DMS153 treated with DMSO at 0.1 percent for 48 hours (cell line): Measurements from ENCODE around the gene ADCY6.

ENCODE experiments used
- DNase-seq: peaks from one replicate; lab custom pipeline; 2025; ENCODE audit not compliant: unreplicated experiment; lab: John Stamatoyannopoulos, UW

ADCY6 gene

DNA sequence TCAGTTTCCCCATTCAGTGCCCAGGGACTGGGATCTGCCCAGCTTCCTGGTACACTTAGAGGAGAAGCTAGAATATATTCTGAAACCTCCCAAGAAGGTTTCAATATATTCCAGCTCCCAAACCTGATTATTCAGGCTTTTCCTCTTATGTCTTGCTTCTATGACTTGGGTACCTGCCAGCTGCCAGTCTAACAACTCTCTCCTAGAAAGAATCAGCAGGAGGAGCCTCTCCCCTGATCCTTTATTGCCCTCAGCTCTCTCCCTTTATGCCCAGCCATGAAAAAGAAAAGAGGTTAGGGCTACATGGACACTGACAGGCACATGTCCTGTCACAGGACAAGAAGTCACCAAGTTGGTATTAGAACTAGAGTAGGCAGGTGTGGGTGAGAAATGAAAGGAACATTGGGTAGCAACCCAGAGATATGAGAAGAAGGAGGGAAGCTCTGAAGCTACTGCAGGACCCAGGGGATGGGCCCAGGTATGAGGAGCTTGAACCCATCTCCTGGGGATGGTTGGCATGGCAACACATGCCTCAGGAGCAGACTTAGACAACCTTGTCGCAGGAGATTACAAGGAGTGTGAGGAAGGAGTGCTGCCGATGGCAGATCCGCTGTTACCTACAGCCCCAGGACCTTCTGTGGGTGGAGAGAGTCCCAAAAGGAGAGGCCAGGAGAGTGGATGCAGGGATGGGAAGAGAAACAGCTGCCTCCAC lies 27.4 kb upstream of the ADCY6 start:
- no peak for DNase-seq

DNA sequence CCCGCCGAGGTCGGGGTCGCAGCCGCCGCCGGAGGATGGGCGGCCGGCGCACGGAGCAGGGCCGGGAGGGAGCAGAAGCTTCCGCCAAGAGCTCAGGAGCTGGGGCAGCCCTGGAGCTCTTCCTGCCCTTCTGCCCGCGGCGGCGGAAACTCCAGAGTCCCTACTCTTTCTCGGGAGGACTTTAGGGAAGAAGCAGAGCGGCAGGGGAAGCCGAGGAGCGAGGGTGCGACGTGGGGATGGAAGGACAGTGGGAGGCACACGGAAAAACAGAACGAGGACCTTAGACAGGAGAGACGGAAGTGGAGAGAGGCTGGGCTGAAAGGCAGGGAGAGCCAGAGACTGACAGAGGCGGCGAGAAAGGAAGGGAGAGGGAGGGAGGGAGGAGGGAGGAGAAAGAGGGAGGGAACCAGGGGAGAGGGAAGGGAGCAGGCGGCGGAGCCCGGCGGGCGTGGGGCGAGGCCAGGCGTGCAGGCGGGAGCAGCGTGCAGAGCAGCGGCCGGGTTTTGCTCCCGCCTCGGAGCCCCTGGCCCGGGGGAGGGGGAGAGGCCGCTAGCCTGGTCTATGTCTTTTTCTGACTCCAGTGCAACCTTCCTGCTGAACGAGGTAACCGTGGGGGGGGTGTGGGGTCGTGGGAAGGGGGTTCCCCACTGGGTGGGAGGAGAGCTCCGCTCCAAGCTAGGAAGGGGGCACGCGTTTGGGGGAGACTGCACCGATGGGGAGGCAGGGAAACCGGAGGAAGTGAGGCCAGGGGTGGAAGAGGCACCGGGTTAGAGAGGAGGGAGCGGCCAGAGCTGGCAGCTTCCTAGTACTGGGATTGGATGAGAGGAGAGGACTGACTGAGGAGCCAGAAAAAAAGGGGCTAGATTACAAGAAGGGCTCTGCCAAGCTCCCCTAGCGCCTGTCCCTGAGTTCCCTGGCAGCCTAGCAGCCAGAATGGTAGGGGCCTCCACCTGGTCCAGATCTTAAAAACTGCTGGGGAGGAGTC lies 26.5 kb upstream of the ADCY6 start:
- peak; percentile 83 for DNase-seq

DNA sequence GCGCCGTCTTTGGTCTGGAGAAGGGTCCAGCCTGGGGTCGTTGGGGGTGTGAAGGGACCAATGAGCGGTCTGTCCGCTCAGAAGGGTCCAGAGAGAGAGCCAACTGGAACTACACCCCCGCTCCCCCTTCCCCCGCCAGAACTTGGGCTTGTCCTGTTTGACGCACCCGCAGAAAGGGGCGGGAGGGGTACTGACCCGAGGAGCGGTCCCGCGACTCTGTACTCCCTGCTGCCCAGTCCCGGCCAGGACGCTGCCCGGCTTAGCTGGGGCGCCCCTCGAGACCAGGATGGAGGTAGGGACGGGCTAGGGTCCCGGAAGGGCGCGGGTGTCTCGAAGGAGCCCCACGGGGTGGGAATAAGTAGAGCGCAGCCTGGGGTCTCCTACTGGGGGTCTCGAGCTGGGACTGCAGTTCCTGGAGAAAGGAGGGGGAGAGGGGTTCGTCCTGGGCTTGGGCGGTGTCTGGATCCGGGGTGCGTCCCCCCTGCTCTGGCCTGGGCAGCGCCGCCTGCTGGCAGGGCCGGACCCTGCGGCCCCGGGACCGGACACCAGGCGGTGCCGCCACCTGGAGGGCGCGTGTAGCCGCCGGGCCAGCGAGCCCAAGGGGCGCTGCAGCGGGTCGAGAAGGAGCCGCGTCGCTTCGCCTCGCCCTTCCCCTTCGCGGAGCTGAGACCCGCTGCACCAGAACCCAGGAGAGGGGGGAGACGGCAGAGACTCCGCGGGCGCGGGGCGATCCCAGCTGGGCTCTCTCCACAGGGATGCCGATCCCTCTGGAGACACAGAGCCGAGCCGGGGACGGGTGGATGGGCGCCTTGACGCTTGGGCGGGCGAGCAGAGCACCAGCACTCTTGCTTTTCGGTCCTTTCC lies 25.6 kb upstream of the ADCY6 start:
- no peak for DNase-seq

DNA sequence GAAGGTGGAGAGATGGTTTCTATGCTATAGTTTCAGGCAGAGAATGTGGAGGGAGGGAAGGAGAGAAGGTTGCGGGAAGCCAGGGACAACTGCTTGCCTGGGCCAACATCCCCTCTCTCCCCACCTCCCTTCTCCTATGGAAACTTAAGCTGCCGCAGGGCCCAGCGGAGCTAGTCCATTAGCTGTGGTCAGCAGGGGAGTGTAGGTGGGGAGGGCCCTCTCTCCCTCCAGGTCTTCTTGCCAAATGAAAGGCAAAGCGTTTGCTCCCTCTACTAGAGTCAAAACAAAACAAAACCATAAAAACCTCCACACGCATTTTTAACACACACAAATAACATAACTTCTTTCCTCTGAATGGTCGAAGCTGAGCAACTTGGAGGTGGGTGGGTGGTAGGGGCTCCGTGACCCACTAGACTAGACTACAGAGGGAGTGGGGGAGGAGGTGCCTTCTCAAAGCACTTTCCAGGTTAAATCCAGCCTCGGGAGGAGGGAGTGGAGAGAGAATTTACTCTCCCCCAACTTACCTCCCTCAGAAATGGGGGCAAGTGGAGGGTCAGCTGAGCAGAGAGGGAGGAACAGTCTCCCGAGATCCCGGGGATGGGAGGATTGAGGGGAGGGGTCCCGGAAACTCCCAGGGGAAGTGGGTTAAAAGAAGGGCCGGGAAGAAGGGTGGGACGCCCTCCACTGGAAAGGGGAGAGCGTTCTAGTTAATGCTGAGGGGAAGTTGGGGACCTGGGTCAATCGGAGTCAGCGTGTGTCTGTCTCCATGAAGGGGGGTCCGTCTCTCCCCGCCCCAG lies 24.8 kb upstream of the ADCY6 start:
- DNase-seq: no peak

DNA sequence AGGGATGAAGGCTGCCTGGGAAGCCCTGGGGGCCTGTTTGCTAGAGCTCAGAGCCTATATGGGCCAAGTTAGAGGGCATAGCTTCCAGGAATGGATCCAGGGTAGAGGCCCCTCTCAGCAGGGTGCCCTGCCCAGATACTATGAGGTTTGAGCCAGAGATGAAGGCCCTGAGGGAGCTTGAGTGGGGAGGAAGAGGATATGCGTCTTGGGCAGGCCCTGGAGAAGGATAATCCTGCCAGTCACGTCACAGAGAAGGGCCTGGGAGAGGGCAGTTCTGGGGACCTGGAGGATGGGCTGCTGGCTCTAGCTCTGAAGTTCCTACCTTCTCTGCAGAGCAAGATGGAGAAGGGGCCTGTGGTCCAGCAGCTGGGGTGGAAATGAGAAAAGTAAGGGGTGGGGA lies 23.5 kb upstream of the ADCY6 start:
- DNase-seq: no peak

DNA sequence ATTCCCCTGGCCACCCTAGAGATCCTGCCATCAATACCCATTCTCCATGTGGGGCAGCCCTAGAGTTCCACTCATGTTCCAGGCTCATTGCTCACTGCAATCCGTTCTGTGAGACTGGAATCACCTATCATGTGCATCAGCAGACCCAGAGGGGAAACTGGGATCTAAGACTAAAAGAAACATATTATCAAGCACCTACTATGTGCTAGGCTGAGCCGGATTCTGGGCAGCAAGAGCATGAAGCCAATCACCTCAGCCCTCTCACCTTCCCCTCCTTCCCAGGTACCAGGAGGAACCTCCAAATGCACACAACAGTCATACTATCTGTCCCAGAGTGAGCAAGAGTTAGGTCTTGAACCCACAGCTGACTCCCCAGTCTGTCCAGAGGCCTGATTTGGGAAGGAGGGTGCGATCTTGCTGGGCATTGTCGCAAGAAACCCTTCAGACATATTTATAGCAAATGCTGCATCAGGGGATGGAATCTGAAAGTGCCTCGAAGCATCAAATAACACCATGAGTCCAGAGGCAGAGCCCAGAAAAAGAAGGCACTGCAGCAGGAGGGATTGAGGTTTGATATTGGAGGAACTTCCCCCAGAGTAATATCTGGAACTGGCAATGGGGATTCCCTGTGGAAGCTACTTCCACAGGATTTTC lies 22.7 kb upstream of the ADCY6 start:
- no peak for DNase-seq

DNA sequence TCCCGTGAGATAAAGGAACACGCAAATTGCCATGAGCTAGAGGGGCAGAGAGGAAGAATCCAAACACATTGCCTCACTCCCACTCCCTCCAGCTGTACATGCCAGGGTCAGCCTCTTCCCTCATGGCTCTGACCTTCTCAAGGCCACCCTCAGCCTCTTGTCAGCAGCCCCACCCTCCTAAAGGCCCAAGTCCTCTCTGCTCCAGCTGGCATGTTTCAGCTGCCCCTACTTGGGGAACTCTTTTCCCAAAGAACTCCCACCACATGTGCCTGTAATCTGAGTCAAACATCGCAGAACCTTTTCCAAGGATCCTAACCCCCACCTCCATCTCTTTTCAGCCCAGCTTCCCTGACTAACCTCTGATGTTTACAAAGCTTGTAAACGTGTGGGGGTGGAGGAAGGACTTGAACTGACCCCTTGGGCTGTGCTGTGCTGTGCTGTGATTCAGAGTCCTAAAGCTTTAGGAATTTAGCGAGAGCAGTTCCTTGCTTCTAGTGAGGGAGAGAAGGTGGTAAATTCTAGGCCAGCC lies 22.1 kb upstream of the ADCY6 start:
- no peak for DNase-seq

DNA sequence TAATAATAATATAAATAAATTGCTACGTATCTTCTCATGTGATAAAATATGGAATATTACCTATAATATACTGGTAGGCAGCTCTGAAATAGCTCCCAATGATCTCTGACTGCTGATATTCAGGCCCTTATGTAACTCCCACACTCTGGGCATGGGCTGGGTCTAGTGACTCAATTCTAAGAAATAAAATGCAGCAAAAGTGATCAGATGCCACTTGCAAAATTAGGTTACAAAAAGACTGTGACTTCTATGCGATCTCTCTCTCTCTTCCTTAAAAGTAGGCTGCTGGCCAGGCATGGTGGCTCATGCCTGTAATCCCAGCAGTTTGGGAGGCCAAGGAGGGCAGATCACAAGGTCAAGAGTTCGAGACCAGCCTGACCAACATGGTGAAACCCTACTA lies 19.1 kb upstream of the ADCY6 start:
- DNase-seq: no peak

DNA sequence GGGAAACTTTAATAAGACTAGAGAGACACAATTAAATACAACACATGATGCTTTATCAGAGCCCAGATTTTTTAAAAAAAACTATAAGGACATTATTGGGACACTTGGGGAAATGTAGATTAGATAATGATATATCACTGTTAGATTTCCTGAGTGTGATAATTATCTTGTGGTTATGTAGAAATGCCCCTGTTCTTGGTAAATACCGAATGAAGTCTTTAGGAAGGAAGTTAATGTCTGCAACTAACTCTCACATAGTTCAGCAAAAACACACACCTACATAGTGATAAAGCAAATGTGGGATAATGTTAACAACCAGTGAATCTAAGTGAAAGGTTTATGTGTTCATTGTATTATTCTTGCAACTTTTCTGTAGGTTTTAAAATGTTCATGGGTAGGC lies 14.8 kb upstream of the ADCY6 start:
- no peak for DNase-seq

DNA sequence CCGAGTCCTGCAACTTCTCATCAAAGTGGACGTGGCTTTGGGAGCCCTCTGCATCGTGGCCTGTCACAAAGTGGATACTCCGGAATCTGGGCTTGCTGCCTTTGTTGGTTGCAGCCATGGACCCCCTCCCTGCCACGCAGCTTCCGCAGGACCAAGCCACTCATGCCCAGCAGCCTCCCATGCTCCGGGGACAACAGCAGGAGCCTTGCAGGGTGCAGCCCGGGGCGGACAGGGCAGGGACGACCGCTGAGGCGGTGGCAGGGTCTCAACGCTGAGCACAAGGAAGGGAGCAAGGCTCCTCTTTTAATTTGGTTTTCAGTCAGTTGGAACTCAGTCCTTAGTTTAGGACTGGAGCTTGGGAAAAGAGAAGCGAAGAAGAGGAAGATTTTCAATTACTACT lies 12.1 kb upstream of the ADCY6 start:
- no peak for DNase-seq

DNA sequence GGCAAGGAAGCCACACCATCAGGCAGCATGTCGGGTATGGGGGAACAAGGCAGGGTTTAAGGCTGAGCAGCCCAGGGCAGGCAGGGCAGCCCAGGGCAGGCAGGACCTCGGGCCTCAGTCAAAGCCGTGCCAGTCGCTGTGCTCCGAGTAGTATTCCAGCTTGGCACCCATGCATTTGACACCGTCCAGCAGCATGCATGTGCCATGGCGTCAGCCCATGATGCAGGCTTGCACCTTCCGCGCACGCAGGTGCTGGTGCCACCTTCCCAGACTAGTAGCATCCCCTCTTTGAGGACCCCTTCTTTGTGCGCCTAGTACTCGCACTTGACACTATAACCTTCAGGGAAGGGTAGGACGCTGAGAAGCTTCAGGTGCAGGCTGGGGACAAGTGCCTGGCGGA lies 11.6 kb upstream of the ADCY6 start:
- no peak for DNase-seq

DNA sequence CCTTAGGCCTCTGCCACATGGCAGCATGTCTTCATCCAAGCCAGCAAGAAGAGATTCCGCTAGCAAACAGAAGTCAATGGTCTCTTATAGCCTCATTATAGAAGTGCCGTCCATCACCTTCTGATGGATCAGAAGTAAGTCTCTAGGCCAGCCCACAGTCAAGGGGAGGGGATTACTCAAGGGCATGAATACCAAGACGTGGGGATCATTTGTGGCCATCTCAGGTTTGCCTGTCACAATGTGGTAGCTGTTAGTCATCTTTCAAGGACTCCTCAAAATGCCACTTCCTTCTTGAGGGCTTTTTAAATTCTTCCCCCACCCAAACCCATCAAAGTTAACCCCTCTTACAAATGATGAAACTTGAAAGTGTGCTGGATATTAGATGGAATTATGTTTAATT lies 8.1 kb upstream of the ADCY6 start:
- DNase-seq: no peak

DNA sequence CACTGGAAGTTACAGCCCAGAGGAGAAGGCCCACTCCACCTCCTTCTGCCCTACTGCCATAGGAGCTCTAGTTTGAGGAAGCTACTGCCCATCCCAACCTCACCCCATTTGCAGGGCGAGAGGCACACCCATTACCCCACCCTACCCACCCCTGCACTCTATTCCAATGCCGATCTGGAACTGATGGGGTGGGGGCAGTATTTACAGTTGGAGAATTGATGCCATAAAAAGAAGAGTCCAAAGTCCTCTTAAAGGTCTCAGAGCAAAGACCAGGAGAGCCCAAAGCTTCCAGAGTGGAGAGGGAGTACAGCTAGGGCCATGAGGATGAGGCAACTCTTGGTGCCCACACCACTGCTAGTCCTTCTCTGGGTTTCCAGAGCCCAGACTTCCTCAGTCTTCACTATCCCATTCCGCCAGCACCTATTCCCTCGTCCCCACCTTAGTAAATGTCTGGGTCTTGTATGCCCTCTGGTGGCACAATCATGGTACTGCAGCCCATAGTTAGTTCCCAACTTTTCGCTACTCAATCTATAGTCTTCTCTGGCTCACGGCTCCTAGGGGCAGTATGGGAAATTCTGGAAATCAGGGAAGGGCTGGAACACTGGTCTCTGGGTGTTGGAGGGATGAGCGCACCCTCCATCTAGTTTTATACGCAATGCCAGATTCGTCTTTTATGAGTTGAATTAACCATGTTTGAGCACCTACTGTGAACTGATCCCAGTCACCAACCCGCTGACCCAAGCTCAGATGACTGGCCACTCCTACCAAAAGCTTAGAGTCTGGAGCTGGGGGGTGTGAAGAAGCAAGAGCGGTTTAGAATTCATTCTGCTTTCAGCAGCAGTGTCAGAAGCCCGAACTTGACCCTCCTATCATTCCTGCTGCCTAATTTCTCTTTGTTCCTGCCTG lies 6.9 kb upstream of the ADCY6 start:
- peak; percentile 63 for DNase-seq

DNA sequence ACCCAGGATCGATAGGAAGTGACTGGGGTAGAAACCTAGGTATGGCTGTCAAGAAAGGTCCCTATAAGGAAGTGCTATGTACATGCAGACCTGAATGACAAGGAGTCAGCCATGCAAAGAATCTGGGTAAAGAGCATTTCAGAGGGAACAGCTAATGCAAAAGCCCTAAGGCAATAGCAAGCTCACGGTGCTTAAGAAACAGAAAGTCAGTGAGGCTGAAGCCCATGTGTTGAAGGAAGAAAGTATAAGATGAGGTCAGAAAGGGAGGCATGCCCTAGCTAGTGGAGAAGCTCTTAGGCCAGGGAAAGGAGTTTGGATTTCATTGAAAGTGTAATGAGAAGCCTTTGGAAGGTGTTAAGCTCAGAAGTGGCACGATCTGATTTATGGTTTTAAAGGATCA lies 6.0 kb upstream of the ADCY6 start:
- DNase-seq: no peak

DNA sequence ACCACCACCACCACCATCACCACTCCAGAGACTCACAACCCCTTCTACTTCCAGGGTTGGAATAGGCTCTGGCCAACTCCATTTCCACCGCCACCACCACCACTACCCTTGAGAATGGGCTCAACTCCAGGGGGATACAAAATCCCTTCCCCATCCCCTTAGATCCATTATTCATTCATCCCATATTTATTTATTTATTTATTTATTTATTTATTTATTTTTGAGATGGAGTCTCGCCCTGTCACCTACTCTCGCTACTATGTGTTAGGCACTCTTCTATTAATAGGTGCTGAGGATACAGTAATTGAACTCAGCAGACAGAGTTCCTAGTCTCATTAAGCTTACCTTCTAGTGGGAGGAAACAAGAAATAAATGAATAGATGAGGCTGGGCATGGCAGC lies 4.8 kb upstream of the ADCY6 start:
- no peak for DNase-seq

DNA sequence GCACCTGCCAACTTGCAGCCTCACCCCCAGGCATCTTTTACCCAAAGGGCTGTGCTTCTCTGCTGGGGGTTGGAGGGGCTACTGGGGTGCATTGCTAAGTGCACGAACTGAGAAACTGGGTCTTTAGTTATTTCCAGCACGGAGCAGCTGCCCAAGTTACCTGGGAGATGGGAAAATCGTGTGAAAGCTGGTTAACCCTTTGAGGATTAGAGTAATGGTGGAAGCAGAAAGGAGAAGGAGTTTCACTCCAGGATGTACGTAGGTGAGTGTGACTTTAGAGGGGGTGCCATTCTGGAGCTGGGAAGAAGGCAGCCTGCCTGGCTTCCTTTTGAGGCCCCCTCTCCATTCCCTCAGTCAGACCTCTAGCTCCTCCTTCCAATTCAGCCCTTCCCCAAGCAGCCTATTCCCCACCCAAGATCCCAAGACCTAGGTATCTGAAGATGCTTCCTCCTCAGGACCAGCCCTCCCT lies 1.0 kb upstream of the ADCY6 start:
- DNase-seq: no peak

DNA sequence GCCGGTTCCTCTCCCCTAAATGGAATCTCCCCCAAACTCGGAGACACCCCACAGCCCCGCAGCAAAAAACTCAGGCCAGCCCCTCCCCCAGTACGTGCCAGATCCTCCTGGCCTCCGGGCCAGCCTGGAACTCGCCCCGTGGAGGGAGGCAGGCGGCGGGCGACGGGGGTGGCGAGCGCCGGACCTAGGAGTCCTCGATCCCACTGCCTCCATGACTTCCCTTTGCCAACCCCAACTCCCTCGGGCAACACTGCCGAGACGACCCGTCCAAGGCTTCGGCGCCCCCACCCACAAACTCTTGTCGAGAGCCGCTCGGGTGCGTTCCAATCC lies 400 bp downstream of the ADCY6 start:
- no peak for DNase-seq

DNA sequence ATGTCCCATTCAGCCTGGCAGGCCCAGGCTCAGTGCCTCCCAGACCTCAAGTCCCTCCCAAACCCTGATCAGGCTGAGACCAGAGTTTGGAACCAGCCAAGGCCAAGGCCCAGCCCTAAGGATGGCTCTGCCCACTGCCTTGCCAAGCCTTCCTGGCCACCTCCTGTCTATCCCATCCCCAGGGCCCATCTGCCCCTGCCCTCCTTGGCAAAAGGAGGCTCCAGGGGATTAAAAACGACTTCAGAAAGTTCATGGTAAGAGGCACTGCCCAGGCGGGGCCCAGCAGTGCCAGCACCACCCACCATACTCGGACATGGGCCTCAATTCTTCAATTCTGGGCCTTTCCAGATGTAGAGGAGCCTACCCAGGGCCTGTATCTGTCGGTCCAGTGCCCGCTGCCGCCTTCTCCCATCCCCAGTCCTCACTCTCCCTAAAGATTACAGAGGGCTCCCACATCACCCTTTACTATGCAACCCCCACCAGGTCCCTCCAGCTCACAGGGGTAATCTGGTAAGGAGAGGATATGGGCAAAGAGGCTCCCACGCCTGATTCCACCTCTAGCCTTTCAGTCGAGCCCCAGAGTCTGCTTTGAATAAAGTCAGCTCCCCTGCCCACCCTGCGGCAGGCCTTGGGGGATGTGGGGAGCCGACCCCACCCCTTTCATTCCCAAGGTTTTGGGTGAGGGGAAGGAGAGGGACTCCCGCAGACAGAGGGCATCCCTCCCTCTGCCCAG lies 932 bp downstream of the ADCY6 start:
- no peak for DNase-seq
